A549 (cell line): Measurements from ENCODE around the gene TBX2.

Experiments used
- CEBPB ChIP-seq, 2 experiments: fragments of >200 bp in 1 of 2; sonication (Bioruptor Twin) in 1 of 2; formaldehyde crosslinking in 1 of 2; IDR thresholded peaks; 2 replicates each; pipeline ENCODE4 v1.6.1; 2012 to 2016
- CHD2 ChIP-seq: fragments of 150-350 bp; IDR thresholded peaks from 2 replicates; pipeline ENCODE4 v1.6.1; 2014; ENCODE audit warnings: low read length; ENCODE audit not compliant: partially characterized antibody
- EHMT2 ChIP-seq: fragments of 200-600 bp; sonication (generic); IDR thresholded peaks from 2 replicates; pipeline ENCODE4 v1.6.1; 2016; ENCODE audit warnings: antibody characterized with exemption, low read depth, mild to moderate bottlenecking, moderate library complexity
- EP300 ChIP-seq, 2 experiments: fragments of >200 bp; sonication (Bioruptor Twin); formaldehyde crosslinking; IDR thresholded peaks; 2 replicates in 1 of 2; 3 replicates in 1 of 2; pipeline ENCODE4 v1.6.1; 2016 to 2017
- FOSB ChIP-seq: fragments of 250-450 bp; sonication (Bioruptor Pico); IDR thresholded peaks from 2 replicates; pipeline ENCODE4 v1.5.0; 2020; ENCODE audit warnings: mild to moderate bottlenecking, moderate library complexity
- JUN ChIP-seq, 2 experiments: fragments of >200 bp; sonication (Bioruptor Twin); formaldehyde crosslinking; IDR thresholded peaks; 2 replicates in 1 of 2; 3 replicates in 1 of 2; pipeline ENCODE4 v1.6.1; 2016 to 2017
- MYC ChIP-seq: IDR thresholded peaks from 2 replicates; pipeline ENCODE4 v1.6.1; 2012; ENCODE audit warnings: mild to moderate bottlenecking, inconsistent platforms, low read length, improper control_type of control experiment, borderline replicate concordance
- POLR2A ChIP-seq: IDR thresholded peaks from 2 replicates; pipeline ENCODE4 v1.6.1; 2012; ENCODE audit warnings: mild to moderate bottlenecking, low read length
- RAD21 ChIP-seq, 2 experiments: fragments of >200 bp in 1 of 2; sonication (Bioruptor Twin) in 1 of 2; formaldehyde crosslinking in 1 of 2; IDR thresholded peaks in 1 of 2; conservative IDR thresholded peaks in 1 of 2; 2 replicates in 1 of 2; 3 replicates in 1 of 2; pipeline ENCODE4 v1.6.1; 2012 to 2018; ENCODE audit warnings: inconsistent platforms in 1 of 2
- RFX5 ChIP-seq: fragments of 450-650 bp; IDR thresholded peaks from 2 replicates; pipeline ENCODE4 v1.7.1; 2014; ENCODE audit warnings: antibody characterized with exemption, mild to moderate bottlenecking, moderate library complexity
- SREBF2 ChIP-seq: fragments of 450-650 bp; IDR thresholded peaks from 2 replicates; pipeline ENCODE4 v1.6.1; 2014; ENCODE audit warnings: mild to moderate bottlenecking, moderate library complexity
- TF ChIP-seq, protein P1 (sequence below): fragments of >200 bp; sonication (Bioruptor Twin); formaldehyde crosslinking; IDR thresholded peaks from 3 replicates; pipeline ENCODE4 v1.5.1; 2016
- TF ChIP-seq, protein P2 (sequence below): fragments of 450-650 bp; IDR thresholded peaks from 2 replicates; pipeline ENCODE4 v1.6.1; 2014; ENCODE audit warnings: antibody characterized with exemption
- TF ChIP-seq, protein P3 (sequence below): fragments of >200 bp; sonication (Bioruptor Twin); formaldehyde crosslinking; IDR thresholded peaks from 3 replicates; pipeline ENCODE4 v1.6.1; 2016

DNA sequence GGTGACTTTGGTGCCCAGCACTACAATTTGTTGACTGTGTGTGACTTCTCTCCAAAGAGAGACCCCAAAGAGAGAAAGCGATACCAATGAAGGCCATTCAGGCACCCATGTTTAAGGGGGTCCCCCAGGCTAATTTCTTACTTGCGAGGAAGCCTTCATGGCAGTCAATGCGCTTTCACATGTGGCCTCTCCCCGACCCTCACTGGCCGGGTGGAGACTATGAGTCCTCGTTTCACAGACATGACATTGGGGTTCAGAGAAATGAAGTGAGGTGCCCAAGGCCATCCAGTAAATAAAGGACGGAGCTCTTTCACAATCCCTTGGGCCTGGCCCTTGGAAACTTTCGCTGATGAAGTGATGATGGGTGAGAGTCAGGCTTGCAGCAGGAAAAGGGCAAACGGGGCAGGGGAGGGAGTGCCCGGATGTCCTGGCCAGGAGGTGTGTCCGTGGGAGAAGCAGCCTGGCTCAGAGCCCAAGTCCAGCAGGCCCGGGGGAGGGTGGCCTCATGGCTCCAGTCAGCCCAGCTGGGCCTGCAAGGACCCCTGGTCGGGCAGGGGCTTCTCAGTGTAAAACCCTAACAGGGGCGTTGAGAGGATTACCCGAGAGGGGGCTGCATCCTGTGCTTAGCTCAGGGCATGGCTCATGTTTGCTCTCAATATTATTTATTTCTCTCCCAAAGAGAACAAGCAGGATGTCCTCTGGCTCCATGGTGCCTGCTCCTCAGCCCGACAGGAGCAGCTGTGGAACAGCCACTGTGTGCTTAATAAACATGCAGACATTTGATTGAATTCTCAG lies 14.7 kb downstream of the TBX2 start:
- TF ChIP-seq, protein P1, sequence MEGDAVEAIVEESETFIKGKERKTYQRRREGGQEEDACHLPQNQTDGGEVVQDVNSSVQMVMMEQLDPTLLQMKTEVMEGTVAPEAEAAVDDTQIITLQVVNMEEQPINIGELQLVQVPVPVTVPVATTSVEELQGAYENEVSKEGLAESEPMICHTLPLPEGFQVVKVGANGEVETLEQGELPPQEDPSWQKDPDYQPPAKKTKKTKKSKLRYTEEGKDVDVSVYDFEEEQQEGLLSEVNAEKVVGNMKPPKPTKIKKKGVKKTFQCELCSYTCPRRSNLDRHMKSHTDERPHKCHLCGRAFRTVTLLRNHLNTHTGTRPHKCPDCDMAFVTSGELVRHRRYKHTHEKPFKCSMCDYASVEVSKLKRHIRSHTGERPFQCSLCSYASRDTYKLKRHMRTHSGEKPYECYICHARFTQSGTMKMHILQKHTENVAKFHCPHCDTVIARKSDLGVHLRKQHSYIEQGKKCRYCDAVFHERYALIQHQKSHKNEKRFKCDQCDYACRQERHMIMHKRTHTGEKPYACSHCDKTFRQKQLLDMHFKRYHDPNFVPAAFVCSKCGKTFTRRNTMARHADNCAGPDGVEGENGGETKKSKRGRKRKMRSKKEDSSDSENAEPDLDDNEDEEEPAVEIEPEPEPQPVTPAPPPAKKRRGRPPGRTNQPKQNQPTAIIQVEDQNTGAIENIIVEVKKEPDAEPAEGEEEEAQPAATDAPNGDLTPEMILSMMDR, result no peak
- no peak for TF ChIP-seq EHMT2
- no peak for TF ChIP-seq EP300 (IDR thresholded peaks at IDR 0.05)
- no peak for TF ChIP-seq FOSB (CRISPR knock-in tag)
- TF ChIP-seq SREBF2, result no peak
- TF ChIP-seq MYC, result no peak
- TF ChIP-seq POLR2A, result no peak
- TF ChIP-seq CHD2, result no peak
- TF ChIP-seq RAD21 (conservative IDR thresholded peaks at IDR 0.05 in 1 of 2, IDR thresholded peaks at IDR 0.05 in 1 of 2), result no peak
- TF ChIP-seq CEBPB (IDR thresholded peaks at IDR 0.05), result no peak
- TF ChIP-seq, protein P2, sequence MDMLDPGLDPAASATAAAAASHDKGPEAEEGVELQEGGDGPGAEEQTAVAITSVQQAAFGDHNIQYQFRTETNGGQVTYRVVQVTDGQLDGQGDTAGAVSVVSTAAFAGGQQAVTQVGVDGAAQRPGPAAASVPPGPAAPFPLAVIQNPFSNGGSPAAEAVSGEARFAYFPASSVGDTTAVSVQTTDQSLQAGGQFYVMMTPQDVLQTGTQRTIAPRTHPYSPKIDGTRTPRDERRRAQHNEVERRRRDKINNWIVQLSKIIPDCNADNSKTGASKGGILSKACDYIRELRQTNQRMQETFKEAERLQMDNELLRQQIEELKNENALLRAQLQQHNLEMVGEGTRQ, result no peak
- TF ChIP-seq JUN (IDR thresholded peaks at IDR 0.05), result no peak
- no peak for TF ChIP-seq RFX5
- TF ChIP-seq, protein P3, sequence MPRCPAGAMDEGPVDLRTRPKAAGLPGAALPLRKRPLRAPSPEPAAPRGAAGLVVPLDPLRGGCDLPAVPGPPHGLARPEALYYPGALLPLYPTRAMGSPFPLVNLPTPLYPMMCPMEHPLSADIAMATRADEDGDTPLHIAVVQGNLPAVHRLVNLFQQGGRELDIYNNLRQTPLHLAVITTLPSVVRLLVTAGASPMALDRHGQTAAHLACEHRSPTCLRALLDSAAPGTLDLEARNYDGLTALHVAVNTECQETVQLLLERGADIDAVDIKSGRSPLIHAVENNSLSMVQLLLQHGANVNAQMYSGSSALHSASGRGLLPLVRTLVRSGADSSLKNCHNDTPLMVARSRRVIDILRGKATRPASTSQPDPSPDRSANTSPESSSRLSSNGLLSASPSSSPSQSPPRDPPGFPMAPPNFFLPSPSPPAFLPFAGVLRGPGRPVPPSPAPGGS, result no peak
